HL-60 (cell line): ENCODE results near the gene DMRTC2.
A peak's percentile ranks its signal among the peaks of the same experiment; 100 is the strongest.

Source experiments
- DNase-seq, 2 experiments: peaks; one replicate each; pipeline ENCODE4 v3.0.0-alpha.2; 2010 to 2020; ENCODE audit warnings: low read depth in 1 of 2, low spot score in 1 of 2
- H3K27ac ChIP-seq: fragments of 250-450 bp; sonication (Bioruptor Pico); replicated peaks from 2 replicates; pipeline ENCODE4 v1.5.1; 2020; ENCODE audit warnings: mild to moderate bottlenecking, moderate library complexity
- H3K27me3 ChIP-seq: fragments of 250-450 bp; sonication (Bioruptor Pico); 2 replicates; pipeline ENCODE4 v1.5.1; 2021; ENCODE audit warnings: mild to moderate bottlenecking, moderate library complexity; ENCODE audit not compliant: insufficient read depth, poor library complexity, severe bottlenecking
- H3K4me3 ChIP-seq: replicated peaks from 2 replicates; pipeline ENCODE4 v1.5.1; 2011; ENCODE audit warnings: mild to moderate bottlenecking, control low read depth, low read length; ENCODE audit not compliant: insufficient read depth
- CTCF ChIP-seq: IDR thresholded peaks from one replicate; pipeline ENCODE4 v1.5.1; 2011; ENCODE audit warnings: low read length, control low read depth, inconsistent platforms; ENCODE audit not compliant: insufficient read depth
- GABPA ChIP-seq: IDR thresholded peaks from 2 replicates; pipeline ENCODE4 v1.6.1; 2012; ENCODE audit warnings: low read depth
- POLR2AphosphoS5 ChIP-seq: IDR thresholded peaks from 2 replicates; pipeline ENCODE4 v1.6.1; 2012; ENCODE audit warnings: low read depth
- REST ChIP-seq: IDR thresholded peaks from 2 replicates; pipeline ENCODE4 v1.6.1; 2012; ENCODE audit warnings: low read depth; ENCODE audit not compliant: insufficient replicate concordance
- SPI1 ChIP-seq: IDR thresholded peaks from 2 replicates; pipeline ENCODE4 v1.6.1; 2012; ENCODE audit warnings: low read depth, mild to moderate bottlenecking, borderline replicate concordance

The DMRTC2 gene

DNA sequence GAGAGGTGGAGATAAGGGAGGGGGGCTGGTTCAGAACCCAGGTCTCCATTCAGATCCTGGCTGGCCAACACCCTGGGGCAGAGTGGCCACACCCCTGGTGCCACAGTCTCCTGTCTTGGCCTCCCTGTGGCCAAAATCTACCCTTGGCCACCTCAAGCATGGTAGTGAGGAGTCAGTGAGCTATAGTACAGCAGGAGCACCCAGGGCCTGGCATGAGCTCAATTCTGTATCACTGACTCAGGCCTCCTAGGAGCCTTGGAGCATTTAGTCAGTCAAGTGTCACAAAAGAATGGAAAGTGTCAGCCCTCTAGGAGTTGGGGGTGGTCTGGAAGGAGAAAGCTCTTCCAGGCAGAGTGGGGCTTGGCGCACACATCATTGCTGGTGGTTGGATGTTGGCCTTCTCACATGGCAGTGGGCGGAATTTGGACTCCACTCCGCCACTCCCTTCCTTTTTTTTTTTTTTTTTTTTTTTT, 25.6 kb downstream of the DMRTC2 start:
- Histone ChIP-seq H3K27ac (peak overlapping the region; percentile 41), H3K27me3 (no peaks in the 10 kb centered on the region), H3K4me3 (no peak overlapping the region)
- TF ChIP-seq GABPA (no peak), SPI1 (no peak), POLR2AphosphoS5 (peak; percentile 17; the same call in 1 of the 2 replicates), REST (no peak), CTCF (no peak)
- DNase-seq: peak in 1 of 2 experiments; percentile 45

DNA sequence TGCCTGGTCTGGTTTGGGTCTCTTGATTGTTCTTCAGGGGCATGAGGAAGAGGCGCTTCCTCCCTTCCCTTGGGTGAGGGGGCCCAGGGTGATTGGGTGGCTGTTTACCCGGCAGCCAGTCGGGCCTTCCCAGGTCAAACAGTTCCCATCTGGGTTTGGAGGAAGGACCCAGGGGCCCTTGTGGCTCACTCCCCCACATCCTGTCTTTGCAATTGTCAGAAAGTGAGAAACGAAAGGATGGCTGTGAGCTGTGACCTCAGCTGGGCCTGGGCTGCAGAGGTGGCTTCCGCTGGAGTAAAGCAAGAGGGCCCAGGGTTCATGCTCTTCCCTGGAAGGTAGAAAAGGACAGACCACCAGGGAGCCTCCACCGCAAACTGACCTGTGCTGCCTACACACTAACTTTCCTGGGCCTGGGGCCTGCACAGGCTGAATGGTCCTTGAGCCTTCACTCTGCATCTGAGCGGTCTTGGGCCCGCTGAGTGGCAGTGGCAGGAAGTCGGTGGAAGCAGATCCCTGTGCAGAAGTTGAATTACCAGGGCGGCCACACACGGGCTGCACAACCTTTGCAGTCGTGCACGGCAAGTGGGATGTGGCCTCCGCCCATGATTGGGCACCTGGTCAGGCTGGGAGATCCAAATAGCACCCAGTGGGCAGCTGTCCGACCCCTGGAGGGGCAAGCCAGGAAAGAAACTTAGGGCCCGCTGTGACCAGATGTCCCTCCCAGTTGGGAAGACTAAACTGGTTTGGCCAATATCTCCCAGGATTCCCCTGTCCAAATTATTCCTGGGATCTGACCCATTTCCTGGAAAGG, 26.9 kb downstream of the DMRTC2 start:
- DNase-seq: peak in 1 of 2 experiments; percentile 96
- H3K4me3 ChIP-seq: no peak overlapping the region
- TF ChIP-seq GABPA (peak; percentile 49; the same call in 1 of the 2 replicates), CTCF (no peak), SPI1 (peak; percentile 78), POLR2AphosphoS5 (peak; percentile 98), REST (peak; percentile 39)
- H3K27me3 ChIP-seq: no peaks in the 10 kb centered on the region
- H3K27ac ChIP-seq: peak overlapping the region; percentile 72

DNA sequence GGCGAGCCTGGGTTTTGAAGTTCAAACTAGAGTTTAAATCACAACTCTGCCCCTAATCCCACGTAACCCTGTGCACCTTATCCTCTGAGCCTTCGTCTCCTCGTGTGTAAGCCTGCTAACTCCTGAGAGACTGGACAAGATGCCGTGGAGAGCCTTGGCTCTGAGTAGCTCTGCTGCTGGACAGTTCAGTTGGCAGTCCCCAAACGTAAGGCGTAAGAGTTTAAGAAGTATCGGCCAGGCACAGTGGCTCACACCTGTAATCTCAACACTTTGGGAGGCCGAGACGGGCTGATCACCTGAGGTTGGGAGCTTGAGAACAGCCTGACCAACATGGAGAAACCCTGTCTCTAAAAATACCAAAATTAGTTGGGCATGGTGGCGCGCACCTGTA, 27.5 kb downstream of the DMRTC2 start:
- no peak for DNase-seq
- no peak for TF ChIP-seq POLR2AphosphoS5
- no peak for TF ChIP-seq GABPA
- TF ChIP-seq CTCF: no peak
- no peak for TF ChIP-seq REST
- no peak for TF ChIP-seq SPI1
- Histone ChIP-seq H3K27ac (peak overlapping the region; percentile 72), H3K27me3 (no peaks in the 10 kb centered on the region), H3K4me3 (no peak overlapping the region)
